Glutamatergic neuron (in vitro differentiated cells): ENCODE measurements around the gene PTPRO. TPM values are rescaled to one million over a fixed set of nuclear protein-coding genes. Genes with fewer than 3 reads are reported as not detected.
"Not testable (repeated sequence)": the region's sequence is repeated elsewhere in the genome, so short reads cannot be mapped to it uniquely, and the experiment has no call there.

ENCODE experiments used
- DNase-seq: peaks from one replicate; pipeline ENCODE4 v3.0.0; 2022
- H3K27ac Mint-ChIP-seq: one replicate; pipeline ENCODE4 v1.8.0; 2020; ENCODE audit warnings: mild to moderate bottlenecking, mixed read lengths, inconsistent platforms; ENCODE audit not compliant: unreplicated experiment
- H3K27me3 Mint-ChIP-seq: one replicate; pipeline ENCODE4 v1.8.0; 2020; ENCODE audit warnings: mild to moderate bottlenecking, moderate library complexity, mixed read lengths, inconsistent platforms; ENCODE audit not compliant: unreplicated experiment
- H3K36me3 Mint-ChIP-seq: one replicate; pipeline ENCODE4 v1.8.0; 2020; ENCODE audit warnings: mild to moderate bottlenecking, mixed read lengths, inconsistent platforms; ENCODE audit not compliant: unreplicated experiment
- H3K4me1 Mint-ChIP-seq: one replicate; pipeline ENCODE4 v1.8.0; 2020; ENCODE audit warnings: mild to moderate bottlenecking, low read depth, mixed read lengths, inconsistent platforms; ENCODE audit not compliant: unreplicated experiment
- H3K4me3 Mint-ChIP-seq: one replicate; pipeline ENCODE4 v1.8.0; 2020; ENCODE audit warnings: mild to moderate bottlenecking, mixed read lengths, inconsistent platforms; ENCODE audit not compliant: unreplicated experiment
- H3K9me3 Mint-ChIP-seq: one replicate; pipeline ENCODE4 v1.8.0; 2020; ENCODE audit warnings: mild to moderate bottlenecking, moderate library complexity, mixed read lengths, inconsistent platforms; ENCODE audit not compliant: unreplicated experiment
- CTCF ChIP-seq: fragments of 200-600 bp; sonication (generic); IDR thresholded peaks from one replicate; pipeline ENCODE4 v1.5.0; 2021; ENCODE audit not compliant: partially characterized antibody, unreplicated experiment
- total RNA-seq: library from RNA; stranded (reverse); fragmentation: NEBNext Ultra II Directional; extraction: Animal tissue kit (Norgen Biotek cat#: 25700); gene quantifications from one replicate; pipeline ENCODE4 v1.2.1, GENCODE V29; 2021; ENCODE audit not compliant: unreplicated experiment

PTPRO gene
- total RNA-seq, 1 donor from 2014 or later = 32.5 TPM

GRCh38 chr12:15605881-15606590, 283.7 kb downstream of the PTPRO start:
- Mint-ChIP-seq H3K9me3 (no peaks in the 10 kb centered on the region), H3K27me3 (no peaks in the 10 kb centered on the region), H3K4me1 (no peaks in the 10 kb centered on the region), H3K4me3 (no peak overlapping the region), H3K36me3 (no peaks in the 10 kb centered on the region), H3K27ac (no peak overlapping the region)
- no peak for DNase-seq
- no peak for TF ChIP-seq CTCF

- H3K27ac Mint-ChIP-seq = no peak overlapping the region
- no peak for TF ChIP-seq CTCF
- no peak for DNase-seq
- no peak overlapping the region for H3K4me3 Mint-ChIP-seq
- no peaks in the 10 kb centered on the region for H3K4me1 Mint-ChIP-seq
- H3K36me3 Mint-ChIP-seq = peaks cover 4% of the 10 kb centered on the region
- no peaks in the 10 kb centered on the region for H3K9me3 Mint-ChIP-seq
- H3K27me3 Mint-ChIP-seq = peaks cover 2% of the 10 kb centered on the region
Observed at GRCh38 chr12:15608406-15608805, 286.1 kb downstream of the PTPRO start.

- Mint-ChIP-seq H3K27ac (no peak overlapping the region), H3K9me3 (no peaks in the 10 kb centered on the region), H3K4me1 (no peaks in the 10 kb centered on the region), H3K27me3 (peaks cover 2% of the 10 kb centered on the region), H3K4me3 (no peak overlapping the region), H3K36me3 (peaks cover 4% of the 10 kb centered on the region)
- TF ChIP-seq CTCF = no peak
- no peak for DNase-seq
Observed at GRCh38 chr12:15608941-15609340, 286.6 kb downstream of the PTPRO start.

GRCh38 chr12:15613981-15614380, 291.7 kb downstream of the PTPRO start:
- Mint-ChIP-seq H3K36me3 (peaks cover 11% of the 10 kb centered on the region), H3K9me3 (no peaks in the 10 kb centered on the region), H3K4me1 (no peaks in the 10 kb centered on the region), H3K27ac (no peak overlapping the region), H3K4me3 (no peak overlapping the region), H3K27me3 (peaks cover 2% of the 10 kb centered on the region)
- TF ChIP-seq CTCF = no peak
- no peak for DNase-seq

- not testable (repeated sequence) for DNase-seq, H3K27me3 Mint-ChIP-seq
Observed at GRCh38 chr12:15616495-15616894, 294.2 kb downstream of the PTPRO start.

More at GRCh38 chr12:15616495-15616894, 294.2 kb downstream of the PTPRO start:
- H3K9me3 Mint-ChIP-seq, H3K27ac Mint-ChIP-seq, H3K4me1 Mint-ChIP-seq, H3K4me3 Mint-ChIP-seq: not testable (repeated sequence)
- H3K36me3 Mint-ChIP-seq = peaks cover 11% of the 10 kb centered on the region
